ENCODE measurements around the gene ALX3. TPM values are rescaled to one million over a fixed set of nuclear protein-coding genes. Genes with fewer than 3 reads are reported as not detected.

The ALX3 gene
- total and polyA plus RNA-seq, 2 of the 8 experiments (the other 6 are each of a cell fraction or from before 2014, with no cell fraction given), result 0.20 TPM; not detected in 1

DNA sequence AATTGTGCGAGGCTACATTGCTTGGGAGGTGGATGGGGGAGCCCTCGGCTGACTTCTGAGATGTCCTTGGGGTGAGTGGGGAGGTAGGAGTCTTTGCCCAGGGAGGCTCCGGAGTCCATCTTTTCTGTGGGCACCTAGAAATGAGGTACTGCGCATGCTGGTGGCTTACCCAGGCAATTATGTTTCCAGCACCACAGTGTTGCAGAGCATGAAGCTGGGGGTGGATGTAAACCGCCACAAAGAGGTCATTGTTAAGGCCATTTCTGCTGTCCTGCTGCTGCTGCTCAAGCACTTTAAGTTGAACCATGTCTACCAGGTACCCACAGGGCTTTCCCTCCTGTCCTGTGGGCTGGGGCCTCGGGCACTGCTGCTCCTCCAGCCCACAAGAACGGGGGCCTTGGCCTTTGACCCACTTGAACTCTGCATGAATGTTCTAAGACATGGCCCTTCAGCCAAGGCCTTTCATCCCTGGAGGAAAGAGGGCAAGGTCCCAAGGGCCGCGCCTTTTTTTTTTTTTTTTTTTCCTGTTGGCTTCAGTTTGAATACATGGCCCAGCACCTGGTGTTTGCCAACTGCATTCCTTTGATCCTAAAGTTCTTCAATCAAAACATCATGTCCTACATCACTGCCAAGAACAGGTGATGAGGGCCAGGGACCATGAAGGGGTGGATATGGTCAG lies 21.4 kb downstream of the ALX3 start (continued):
- no peak for TF ChIP-seq SP2 (IDR thresholded peaks at IDR 0.05; ENCODE audit: low read length)
- TF ChIP-seq TCF12 (IDR thresholded peaks at IDR 0.05; ENCODE audit: low read depth, low read length), result no peak
- TF ChIP-seq SUZ12 (IDR thresholded peaks at IDR 0.05; ENCODE audit: low read length), result no peak
- no peak for TF ChIP-seq RBBP5 (IDR thresholded peaks at IDR 0.05; ENCODE audit: borderline replicate concordance, low read depth, low read length)
- no peak for TF ChIP-seq JUND (IDR thresholded peaks at IDR 0.05; ENCODE audit: low read length)
- TF ChIP-seq, protein P1, sequence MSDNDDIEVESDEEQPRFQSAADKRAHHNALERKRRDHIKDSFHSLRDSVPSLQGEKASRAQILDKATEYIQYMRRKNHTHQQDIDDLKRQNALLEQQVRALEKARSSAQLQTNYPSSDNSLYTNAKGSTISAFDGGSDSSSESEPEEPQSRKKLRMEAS (IDR thresholded peaks at IDR 0.05), result no peak

Data from H1 (cell line).